ENCODE results near the gene LRCH1.

DNA sequence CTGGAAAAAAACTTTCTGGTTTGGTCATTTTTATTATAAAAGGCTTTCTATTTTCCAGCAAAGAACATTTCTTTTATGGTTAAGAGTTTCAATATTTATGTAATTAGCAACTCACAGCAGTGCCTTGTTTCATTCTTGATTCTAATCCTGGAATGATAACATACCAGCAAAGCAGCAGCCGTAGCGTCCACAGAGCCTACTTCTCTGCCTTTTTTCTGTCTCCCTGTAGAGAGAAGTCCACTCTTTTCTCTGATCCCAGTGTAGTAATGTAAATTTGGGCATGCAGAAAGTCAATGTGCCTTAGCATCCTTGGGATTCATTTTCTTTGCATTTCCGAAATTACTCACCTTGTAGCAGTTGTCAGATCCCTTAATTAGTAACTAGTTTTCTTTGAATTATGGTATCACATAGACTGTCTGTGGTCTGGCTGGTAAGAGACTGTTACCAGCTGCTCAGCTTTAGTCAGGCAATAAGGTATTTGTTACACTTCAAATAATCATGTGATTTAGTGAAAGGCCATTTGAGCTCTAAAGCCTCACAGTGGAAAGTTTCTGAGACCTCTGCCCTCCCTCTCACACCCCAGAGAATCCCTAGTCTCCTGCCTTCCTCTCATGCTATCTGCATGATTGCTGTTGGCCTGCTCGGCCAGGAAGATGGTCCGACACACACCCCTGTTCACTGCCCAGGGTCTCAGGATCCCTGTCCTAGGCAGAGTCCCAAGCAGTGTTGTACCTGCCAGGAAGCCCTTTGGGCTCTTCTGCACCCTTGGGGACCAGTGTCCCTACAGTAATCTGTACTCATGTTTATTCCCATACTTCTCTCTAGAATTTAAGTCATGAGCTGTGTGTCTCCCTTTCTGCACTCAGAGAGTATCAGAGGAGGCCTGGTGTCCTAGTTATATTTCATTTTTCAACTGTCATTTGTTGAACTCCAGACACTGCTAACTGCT lies 86.3 kb downstream of the LRCH1 start:
- TF ChIP-seq, protein P1, sequence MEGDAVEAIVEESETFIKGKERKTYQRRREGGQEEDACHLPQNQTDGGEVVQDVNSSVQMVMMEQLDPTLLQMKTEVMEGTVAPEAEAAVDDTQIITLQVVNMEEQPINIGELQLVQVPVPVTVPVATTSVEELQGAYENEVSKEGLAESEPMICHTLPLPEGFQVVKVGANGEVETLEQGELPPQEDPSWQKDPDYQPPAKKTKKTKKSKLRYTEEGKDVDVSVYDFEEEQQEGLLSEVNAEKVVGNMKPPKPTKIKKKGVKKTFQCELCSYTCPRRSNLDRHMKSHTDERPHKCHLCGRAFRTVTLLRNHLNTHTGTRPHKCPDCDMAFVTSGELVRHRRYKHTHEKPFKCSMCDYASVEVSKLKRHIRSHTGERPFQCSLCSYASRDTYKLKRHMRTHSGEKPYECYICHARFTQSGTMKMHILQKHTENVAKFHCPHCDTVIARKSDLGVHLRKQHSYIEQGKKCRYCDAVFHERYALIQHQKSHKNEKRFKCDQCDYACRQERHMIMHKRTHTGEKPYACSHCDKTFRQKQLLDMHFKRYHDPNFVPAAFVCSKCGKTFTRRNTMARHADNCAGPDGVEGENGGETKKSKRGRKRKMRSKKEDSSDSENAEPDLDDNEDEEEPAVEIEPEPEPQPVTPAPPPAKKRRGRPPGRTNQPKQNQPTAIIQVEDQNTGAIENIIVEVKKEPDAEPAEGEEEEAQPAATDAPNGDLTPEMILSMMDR (IDR thresholded peaks at IDR 0.05; ENCODE audit: insufficient read depth, low read length): no peak
- TF ChIP-seq POLR2AphosphoS5 (IDR thresholded peaks at IDR 0.05; ENCODE audit: low read depth): no peak

Measured in HL-60 (cell line).